ENCODE measurements around the gene FXR2. TPM values are rescaled to one million over a fixed set of nuclear protein-coding genes. Genes with fewer than 3 reads are reported as not detected.

Gene FXR2
- total and polyA plus RNA-seq, 3 donors from 2014 or later, result 53.8 to 76.0 (median 60.3) TPM

- TF ChIP-seq, protein P1, sequence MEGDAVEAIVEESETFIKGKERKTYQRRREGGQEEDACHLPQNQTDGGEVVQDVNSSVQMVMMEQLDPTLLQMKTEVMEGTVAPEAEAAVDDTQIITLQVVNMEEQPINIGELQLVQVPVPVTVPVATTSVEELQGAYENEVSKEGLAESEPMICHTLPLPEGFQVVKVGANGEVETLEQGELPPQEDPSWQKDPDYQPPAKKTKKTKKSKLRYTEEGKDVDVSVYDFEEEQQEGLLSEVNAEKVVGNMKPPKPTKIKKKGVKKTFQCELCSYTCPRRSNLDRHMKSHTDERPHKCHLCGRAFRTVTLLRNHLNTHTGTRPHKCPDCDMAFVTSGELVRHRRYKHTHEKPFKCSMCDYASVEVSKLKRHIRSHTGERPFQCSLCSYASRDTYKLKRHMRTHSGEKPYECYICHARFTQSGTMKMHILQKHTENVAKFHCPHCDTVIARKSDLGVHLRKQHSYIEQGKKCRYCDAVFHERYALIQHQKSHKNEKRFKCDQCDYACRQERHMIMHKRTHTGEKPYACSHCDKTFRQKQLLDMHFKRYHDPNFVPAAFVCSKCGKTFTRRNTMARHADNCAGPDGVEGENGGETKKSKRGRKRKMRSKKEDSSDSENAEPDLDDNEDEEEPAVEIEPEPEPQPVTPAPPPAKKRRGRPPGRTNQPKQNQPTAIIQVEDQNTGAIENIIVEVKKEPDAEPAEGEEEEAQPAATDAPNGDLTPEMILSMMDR (IDR thresholded peaks at IDR 0.05), result no peak
- no peak for TF ChIP-seq POLR2A (IDR thresholded peaks at IDR 0.05)
- Histone ChIP-seq H3K27ac (peak overlapping the region; percentile 81 to 96), H3K4me3 (peak overlapping the region; percentile 85 to 87), H3K27me3 (no peaks in the 10 kb centered on the region), H3K9me3 (no peaks in the 10 kb centered on the region), H3K4me1 (peaks cover 23% of the 10 kb centered on the region), H3K36me3 (ENCODE audit: low read depth, missing control alignments) (no peaks in the 10 kb centered on the region)
- intact Hi-C loops (cut with DNase I; ENCODE audit: low total_unique reads), result no loop called here
- no peak for DNase-seq
- 3% methylated on average over 25 to 28 of the region's 28 CpGs for WGBS, 2 donors
Observed at GRCh38 chr17:7615265-7615747, 609 bp upstream of the FXR2 start.

GRCh38 chr17:7613769-7614424, 800 bp downstream of the FXR2 start:
- Histone ChIP-seq H3K4me1 (peaks cover 23% of the 10 kb centered on the region), H3K4me3 (peak overlapping the region; percentile 85 to 87), H3K9me3 (no peaks in the 10 kb centered on the region), H3K27me3 (no peaks in the 10 kb centered on the region), H3K27ac (peak overlapping the region; percentile 81 to 96), H3K36me3 (ENCODE audit: low read depth, missing control alignments) (no peaks in the 10 kb centered on the region)
- WGBS, 2 donors, result 3 to 5% methylated on average over 19 to 20 of the region's 20 CpGs
- DNase-seq, result no peak
- TF ChIP-seq POLR2A (IDR thresholded peaks at IDR 0.05), result no peak
- TF ChIP-seq, protein P1 (IDR thresholded peaks at IDR 0.05), result no peak
- intact Hi-C loops (cut with DNase I; ENCODE audit: low total_unique reads), result no loop called here

GRCh38 chr17:7612294-7612640, 2.4 kb downstream of the FXR2 start:
- WGBS, 2 donors, result 79 to 84% methylated on average over 1 of the region's 1 CpG
- TF ChIP-seq, protein P1 (IDR thresholded peaks at IDR 0.05), result no peak
- TF ChIP-seq POLR2A (IDR thresholded peaks at IDR 0.05), result no peak
- intact Hi-C loops (cut with DNase I; ENCODE audit: low total_unique reads), result no loop called here
- Histone ChIP-seq H3K27ac (no peak overlapping the region), H3K27me3 (no peaks in the 10 kb centered on the region), H3K36me3 (ENCODE audit: low read depth, missing control alignments) (no peaks in the 10 kb centered on the region), H3K4me3 (no peak overlapping the region), H3K9me3 (no peaks in the 10 kb centered on the region), H3K4me1 (peaks cover 23% of the 10 kb centered on the region)
- DNase-seq, result no peak

DNA sequence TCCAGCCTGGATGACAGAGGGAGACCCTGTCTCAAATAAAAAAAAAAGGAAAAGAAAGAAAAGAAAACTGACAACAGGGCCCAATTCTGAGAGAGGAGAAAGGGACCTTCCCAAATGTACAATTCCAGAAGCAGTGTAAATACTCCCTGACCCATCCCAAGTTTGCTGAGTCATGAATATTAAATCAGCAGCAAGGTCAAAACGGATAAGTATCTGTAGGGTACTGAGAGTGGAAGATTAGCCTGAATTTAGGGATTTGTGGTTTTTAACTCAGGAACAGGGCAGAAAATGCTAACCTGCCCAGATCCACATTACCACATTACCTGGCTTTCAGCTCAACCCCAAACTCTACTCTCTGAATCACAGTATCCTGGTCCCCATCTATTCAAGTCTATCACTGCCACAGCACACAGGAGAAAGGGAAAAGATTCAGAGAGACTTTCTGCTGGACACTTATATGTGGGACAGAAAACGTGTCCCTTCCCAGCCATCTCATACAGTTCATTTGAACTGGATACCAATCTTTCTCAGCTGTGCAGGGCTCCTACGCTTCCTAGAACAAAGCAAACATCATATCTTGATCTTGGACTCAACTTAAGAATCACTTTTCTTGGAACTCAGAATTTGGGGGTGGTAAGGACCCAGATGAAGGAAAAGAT, 2.9 kb downstream of the FXR2 start:
- 33 to 52% methylated on average over 3 of the region's 3 CpGs for whole genome bisulfite sequencing, 2 donors
- no peak for TF ChIP-seq POLR2A (IDR thresholded peaks at IDR 0.05)
- TF ChIP-seq, protein P1 (IDR thresholded peaks at IDR 0.05), result no peak
- no peaks in the 10 kb centered on the region for H3K36me3 ChIP-seq (ENCODE audit: low read depth, missing control alignments)
- DNase-seq, result no peak
- no peak overlapping the region for H3K27ac ChIP-seq
- intact Hi-C loops (cut with DNase I; ENCODE audit: low total_unique reads), result no loop called here
- H3K27me3 ChIP-seq, result no peaks in the 10 kb centered on the region
- H3K9me3 ChIP-seq, result no peaks in the 10 kb centered on the region
- H3K4me3 ChIP-seq, result no peak overlapping the region
- H3K4me1 ChIP-seq, result peaks cover 23% of the 10 kb centered on the region

Data from testis (tissue), 3 donors.